IMR-90 (cell line): ENCODE data around the gene SDHB.

Experiments used
- CTCF ChIP-seq: conservative IDR thresholded peaks from 2 replicates; pipeline ENCODE4 v1.5.1; 2012; ENCODE audit warnings: mild to moderate bottlenecking, low read depth, low read length, improper control_type of control experiment
- POLR2A ChIP-seq: IDR thresholded peaks from 2 replicates; pipeline ENCODE4 v1.6.1; 2012; ENCODE audit warnings: mild to moderate bottlenecking, low read depth, low read length
- SMC3 ChIP-seq: fragments of 150-350 bp; IDR thresholded peaks from 2 replicates; pipeline ENCODE4 v1.6.1; 2016; ENCODE audit warnings: low read depth, mild to moderate bottlenecking, antibody characterized with exemption, low read length, moderate library complexity

GRCh38 chr1:17061486-17061885, 7.7 kb upstream of the SDHB start:
- TF ChIP-seq POLR2A: no peak
- no peak for TF ChIP-seq CTCF
- TF ChIP-seq SMC3: no peak
